Endometrial microvascular endothelial cells (primary cell): ENCODE data around the gene RPL22. TPM values are rescaled to one million over a fixed set of nuclear protein-coding genes. Genes with fewer than 3 reads are reported as not detected.

ENCODE experiments used
- in situ Hi-C: cut with HindIII; loops from 2 replicates; pipeline ENCODE4 v1.10.0; 2017; ENCODE audit warnings: low sequenced_read_pairs, low pct_unique_long_range_greater_than_20kb; ENCODE audit errors: inconsistent ontology term
- total RNA-seq: library from RNA; depleted of rRNA; stranded (reverse); fragments of >200 nt; gene quantifications from one replicate; pipeline ENCODE4 v1.2.3, GENCODE V29; 2015; ENCODE audit errors: inconsistent ontology term

The RPL22 gene
- total RNA-seq, 1 donor from 2014 or later, result 108 TPM

DNA sequence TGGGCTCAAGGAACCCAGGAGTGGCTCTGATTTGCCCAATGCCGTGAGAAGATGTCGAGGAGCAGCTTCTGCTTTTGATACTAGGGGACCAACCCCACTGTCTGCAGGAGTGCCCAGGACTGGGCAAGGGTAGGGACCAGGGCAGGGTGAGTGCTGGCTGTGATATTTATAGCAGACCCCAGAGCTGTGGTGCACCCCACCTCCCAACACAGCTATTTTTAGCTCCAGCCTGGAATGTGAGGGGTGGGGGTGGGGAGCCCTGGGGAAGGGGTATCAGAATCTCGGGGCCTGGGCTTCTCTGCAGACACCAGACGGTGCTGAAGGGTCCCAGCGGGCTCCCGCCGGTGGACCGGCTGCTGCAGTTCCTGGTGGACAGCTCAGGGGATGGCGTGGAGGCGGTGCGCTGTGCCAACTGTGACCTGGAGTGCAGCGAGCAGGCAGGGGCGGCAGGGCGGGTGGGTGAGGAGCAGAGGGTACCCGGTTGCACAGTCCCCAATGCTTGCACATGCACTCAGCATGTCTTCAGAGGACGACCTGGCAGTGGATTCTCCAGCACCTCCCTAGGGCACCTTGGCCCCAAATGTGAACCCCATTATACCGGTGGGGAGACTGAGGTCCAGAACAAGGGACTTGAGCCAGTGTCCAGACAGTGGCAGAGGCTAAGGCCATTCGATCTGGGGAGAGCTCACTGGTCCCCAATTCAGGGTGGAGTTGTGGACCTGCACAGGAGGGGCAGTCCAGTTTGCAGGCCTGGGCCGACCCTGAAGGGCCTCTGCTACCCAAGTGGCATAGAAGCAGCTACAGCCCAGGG, 7.9 kb upstream of the RPL22 start:
- in situ Hi-C loops, result no loop called here

DNA sequence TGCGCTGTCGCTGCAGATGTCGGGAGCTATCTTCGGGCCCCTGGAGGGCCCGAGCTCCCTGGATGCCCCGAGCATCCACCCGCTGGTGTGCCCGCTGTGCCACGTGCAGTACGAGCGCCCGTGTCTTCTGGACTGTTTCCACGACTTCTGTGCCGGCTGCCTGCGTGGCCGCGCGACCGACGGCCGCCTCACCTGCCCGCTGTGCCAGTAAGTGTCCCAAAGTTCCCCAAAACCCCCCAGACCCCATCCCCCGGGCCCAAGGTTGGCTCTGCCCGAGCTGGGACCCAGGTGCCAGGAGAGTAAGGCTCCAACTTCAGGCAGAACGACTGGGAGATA, 7.1 kb upstream of the RPL22 start:
- in situ Hi-C loops, result no loop called here

DNA sequence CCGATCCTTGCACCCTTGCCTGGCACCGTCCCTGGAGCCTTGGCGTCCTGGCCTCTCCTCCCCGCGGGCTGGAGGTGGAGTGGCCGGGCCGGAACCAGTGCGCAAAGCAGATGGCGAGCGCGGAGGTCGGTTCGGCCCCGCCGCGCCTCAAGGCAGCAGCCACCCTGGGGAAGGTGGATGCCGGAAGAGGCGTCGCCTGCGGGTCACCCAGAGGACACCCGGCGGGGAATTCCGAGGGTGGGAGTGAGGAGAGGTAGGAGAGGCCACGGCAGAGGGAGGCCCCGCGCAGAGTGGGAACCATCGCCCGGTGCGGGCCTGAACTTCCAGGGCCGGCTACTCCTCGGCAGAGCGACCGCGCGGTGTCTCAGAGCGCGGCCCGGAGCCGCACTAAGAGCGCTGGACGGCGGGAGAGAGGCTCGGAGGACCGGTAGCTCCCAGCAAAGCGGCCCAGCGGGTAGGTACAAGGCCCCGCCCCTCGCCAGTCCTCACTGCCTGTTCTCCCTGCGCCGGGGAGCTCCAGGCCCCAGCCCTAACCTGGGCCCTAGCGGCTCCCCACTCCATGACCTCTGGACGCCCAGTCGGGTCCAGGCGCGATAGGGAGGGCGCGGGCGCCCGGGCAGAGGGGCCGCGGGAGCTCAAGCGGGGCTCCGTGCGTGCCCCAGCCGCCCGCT, 6.6 kb upstream of the RPL22 start, which contains the start of gene RNF207:
TSS of gene RNF207 (plus strand) at position 271 of the 671 bp plus-strand sequence. CDS start 417 bp downstream, outside the sequence.
- in situ Hi-C loops, result no loop called here

DNA sequence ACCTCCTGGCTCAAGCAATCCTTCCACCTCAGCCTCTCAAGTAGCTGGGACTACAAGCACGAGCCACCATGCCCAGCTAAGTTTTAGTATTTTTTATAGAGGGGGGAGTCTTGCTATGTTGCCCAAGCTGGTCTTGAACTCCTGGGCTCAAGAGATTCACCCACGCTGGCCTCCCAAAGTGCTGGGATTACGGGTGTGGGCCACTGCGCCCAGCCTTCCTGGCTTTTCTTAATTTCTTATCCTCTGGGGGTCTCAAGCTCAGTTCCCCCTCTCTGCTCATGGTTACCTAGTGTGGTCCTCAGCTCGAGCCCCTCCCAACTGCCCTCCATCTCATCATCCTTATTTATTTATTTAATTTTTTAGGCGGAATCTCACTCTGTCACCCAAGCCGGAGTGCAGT, 2.9 kb upstream of the RPL22 start:
- in situ Hi-C loops, result no loop called here

DNA sequence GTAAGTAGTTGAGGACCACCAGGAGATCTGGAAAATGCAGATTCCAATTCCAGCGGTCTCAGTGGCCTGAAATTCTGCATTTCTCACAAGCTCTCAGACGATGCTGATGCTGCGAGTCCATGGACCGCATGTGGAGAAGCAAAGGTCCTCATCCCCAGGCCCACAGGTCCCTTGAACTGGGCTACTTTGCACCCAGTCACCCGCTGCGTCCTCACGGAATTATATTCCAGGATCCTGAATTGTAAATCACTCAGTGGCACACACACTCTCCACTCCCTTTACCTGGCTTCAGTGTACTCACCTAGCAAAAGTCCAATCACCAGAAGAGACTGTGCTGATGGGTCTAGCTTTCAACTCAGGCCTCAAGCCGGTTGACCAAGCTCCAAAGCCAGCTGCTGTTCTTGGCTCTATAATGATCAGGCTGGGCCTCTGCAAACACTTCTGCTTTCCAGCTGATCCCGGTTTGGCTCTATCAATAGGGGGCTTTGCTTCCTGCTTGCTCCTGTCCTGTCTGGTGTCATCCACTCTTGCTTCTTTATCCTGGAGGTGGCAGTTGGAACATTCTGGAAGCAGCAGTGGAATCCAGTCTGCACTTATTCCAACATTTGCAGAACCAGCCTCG, 904 bp upstream of the RPL22 start:
- in situ Hi-C loops, result no loop called here

DNA sequence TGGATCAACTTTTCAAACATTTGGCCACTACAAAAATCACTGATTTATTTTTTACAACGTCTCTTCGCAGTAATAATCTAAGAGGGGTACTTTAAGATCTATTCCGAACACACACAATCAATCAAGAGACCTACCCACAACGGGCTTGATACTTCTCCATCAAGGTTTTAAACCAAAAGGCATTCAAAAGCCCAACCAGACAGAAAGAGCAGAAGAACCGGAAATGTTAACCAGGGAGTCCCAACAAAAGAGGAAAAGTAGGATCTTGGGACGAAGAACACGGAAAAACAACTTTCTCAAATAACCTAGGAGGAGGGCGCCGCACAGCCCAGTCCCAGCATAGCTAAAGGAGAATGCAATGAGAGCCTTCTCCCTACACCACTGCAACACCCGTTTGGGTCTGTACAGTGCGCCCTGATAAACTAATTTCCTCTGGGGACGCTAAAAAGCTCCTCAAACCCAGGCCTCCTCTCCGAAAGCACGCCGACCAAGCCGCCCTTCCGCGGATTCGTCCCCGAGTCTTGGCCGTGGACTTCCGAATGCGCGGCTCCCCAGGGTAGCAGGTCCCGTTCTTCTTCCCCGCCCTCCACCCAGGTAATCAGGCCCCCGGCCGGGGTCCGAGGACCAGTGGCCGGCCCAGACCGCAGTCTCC, 623 bp downstream of the RPL22 start:
- in situ Hi-C loops, result no loop called here

DNA sequence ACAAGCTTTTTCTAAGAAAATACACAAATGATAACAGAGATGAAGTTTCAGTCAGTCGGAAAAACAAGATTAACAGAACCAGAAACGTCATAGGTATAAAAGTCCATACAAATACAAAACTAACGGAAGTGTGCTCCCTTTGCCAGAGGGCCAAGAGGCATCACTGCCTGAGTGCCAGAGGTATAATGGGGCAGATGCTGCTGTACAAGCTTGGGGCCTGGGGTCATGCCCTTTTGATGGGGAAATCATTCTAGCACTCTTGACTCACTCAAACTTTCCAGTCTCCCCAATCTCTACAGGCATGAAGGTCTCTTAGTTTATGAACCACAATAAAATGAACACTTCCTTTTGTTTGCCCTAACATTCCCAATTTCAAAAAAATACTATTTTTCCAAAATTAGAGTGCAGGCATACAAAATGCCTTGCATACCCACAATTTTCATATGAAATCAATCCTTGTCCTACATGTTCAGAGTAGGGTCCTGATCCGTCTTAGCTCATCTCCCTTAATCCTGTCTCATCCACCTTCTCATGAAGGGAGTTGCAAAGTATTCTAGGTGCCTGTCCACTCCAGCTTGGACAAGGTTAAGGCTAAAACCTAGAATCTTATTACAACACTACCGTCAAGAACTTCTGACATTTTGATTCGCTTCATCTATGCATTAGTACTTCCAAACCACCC, 1.5 kb downstream of the RPL22 start:
- in situ Hi-C loops, result no loop called here

DNA sequence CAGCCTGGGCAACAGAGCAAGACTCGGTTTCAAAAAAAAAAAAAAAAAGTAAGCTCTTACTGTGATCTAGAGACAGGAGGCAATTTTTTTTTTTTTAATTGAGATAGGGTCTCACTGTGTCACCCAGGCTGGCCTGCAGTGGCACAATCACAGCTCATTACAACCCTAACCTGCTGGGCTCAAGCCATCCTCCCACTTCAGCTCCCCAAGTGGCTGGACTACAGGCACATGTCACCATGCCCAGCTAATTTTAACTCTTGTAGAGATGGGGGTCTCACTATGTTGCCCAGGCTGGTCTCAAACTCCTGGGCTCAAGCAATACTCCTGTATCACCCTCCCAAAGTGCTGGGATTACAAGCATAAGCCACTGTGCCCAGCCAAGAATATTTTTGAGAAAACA, 7.4 kb downstream of the RPL22 start:
- in situ Hi-C loops, result no loop called here

DNA sequence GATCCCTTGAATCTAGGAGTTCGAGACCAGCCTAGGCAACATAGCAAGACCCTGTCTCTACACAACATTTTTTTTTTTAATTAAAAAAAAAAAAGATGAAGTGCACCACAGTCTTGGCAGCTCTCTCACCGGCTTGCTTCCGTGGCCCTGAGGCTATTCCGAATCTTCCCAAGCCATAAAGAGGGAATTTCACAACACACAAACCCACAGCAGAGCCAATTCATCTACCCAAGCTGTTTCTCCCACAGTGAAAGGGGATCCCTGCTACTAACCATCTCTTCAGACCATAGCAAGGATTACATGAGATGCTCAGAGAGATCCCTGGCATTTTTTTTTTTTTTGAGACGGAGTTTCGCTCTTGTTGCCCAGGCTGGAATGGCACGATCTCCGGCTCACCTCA, 10.9 kb downstream of the RPL22 start:
- in situ Hi-C loops, result no loop called here

DNA sequence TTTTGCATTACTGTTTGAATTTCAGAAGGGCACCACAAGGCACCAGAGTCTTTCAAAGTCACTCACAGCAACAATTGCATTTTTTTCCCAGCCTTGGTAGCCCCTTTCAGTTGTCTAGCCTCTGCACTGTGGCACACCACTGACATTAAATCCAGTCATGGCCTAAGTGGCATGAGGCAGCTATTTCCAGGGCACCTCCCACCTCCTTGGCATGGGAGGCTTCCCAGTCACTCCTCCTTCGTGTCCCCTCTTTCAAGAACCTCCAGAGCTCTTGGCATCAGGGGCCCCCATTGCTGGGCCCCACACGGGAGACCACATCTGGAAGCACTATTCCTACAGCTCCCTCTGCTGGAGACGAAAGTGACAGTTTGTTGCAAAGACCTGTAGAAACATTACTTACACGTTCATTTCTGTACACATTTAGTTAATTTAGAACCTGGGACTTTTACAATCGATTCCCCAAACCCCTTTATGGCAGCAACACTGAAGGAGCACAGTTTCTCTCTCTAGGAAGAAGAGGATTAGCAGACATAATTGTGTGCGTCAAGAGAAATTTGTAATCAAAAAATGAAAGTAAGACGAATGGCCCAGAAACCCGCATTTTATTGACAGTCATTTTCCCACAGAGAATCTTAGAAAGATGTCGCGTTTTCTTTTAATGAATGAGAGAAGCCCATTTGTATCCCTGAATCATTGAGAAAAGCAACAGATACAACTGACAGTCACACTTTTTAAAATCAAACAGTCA, 13.6 kb downstream of the RPL22 start:
- in situ Hi-C loops, result no loop called here

DNA sequence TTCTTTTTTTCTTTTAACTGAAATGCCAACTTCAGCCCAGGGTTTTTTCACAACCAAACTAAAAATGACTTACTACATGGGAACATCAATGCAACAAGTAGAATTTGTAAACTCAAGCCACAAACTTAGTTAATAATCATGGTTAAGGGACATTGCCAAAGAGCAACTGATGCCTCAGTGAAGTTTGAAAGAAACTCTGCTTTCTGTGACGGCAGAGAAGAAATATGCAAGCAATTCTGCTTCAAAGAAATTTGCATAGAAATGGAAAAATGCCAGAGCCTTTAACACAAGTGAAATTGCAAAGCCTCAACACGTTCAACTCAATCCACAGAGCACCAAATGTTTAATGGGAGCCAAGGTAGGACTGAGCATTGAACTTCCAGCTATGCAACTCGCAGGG, 14.2 kb downstream of the RPL22 start:
- in situ Hi-C loops, result no loop called here

DNA sequence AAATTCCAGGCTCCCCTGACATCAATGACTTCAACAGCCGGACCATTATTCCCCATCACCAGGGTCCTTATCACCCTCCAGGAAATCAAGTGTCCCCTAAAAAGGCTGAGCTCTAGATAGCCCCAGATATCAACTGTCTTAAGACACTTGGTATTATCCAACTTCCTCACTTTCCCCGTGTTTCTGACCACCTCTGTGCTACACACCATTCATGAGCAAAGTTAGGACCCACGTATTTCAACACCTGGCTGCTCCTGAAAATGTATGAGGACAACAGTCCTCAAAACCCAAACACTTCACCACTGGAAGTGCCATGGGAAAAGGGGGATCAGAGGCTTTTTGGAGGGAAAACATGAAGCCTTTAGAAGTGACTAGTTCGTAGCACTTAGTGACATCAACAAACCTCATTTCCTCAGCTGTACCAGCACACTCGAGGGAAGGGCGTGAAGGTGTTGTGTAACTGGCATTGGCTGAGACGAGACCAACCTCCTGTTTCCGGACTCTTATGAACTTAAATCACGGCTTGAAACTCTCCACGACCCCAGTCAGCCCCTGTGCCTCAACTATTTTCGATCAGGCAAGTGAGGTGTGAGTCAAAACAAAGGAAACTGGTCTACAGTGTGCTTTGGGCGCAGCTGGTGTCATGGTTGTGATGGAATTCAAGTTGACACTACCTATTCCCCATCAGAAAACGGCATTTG, 15.2 kb downstream of the RPL22 start:
- in situ Hi-C loops, result no loop called here

DNA sequence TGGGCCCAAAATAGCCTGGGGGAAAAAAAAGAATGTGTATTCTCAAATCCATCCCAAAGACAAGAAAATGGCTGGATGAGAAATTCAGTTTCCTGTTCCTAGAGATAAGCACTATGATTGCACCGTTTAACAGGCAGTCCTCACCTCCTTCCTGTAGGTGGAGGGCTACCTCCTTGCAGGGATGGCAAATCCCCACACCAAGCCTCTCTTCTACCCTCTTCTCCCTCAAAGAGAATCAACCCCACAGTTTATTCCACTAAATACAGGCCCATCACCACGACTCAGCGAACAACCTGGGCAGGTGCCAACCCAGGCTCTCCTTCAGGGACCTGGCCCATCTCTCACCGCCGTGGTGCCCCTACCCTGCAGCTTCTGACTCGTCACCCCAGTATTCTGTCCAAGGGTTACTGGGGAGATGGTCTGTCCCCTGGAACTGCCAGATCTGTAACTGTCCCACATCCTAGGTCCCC, 15.8 kb downstream of the RPL22 start:
- in situ Hi-C loops, result no loop called here

DNA sequence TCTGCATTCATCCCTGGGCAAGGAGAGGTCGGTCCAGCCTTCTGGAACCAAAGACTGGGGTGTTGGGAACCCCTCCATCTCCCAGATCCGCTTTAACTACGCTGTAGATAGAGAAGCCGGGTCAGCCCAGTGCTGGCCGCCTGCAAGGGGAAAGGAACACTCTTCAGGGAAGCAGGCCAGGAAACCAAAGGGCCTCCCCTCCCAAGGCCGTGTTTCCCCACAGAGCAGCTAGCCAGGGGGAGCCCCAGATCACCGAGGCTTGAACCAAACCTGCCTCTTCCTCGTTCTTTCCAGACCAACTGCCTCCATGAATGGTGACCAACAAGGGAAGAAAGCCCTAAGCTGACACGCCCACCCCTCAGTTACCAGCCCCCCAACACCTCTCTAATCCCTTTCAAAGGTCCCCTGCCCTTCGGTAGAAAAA, 18.0 kb downstream of the RPL22 start:
- in situ Hi-C loops, result no loop called here

DNA sequence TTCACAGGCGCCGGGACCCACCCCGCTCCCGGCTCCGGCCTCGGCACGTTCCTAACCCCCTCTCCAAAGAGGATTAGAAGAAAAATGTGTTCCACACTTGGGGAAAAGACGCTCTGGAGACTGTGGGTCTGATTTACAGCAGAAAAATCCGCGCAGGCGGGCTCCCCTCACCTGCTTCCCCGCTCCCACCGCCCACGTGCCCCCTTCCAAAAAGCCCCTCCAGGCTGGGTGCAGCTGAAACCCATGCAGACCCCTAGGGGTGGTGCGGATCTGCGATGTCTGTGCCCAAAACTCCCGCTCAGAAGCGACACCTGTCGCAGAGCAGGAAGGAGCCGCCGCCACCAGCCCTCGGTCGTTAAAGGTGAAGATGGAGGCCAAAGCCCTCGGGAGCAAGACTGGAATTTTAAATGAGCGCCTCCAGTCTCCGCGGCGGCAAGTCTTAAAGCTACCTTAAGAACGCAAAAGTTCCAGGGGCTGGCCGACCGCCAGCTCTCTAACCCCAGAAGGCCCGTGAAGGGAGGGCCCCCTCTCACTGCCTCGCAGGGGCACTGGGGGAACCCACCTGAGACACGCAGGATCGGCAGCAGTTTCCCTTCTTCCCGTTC, 18.6 kb downstream of the RPL22 start:
- in situ Hi-C loops, result no loop called here

DNA sequence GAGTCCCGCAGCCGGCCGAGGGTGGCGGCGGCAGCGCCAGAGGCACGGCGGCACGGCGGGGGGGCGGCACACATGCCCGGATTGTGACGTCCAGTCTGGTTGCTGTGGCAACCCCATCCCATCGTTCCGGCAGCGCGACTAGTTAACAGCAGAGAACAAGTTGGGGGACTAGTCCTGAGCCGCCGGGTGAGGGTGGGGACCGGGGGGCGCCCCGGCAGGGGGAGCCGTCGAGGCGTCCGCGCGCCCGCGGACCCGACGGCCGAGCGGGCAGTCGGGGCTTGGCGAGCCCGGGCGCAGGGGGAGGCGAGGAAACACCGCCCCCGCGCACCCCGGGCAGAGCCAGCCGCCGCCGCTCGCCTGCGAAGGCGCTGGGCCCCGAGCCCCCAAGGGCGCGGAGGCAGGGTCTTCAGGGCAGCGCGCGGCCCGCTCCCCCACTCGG, 19.1 kb downstream of the RPL22 start, which contains the start of gene CHD5:
TSS of gene CHD5 (minus strand) at position 54 of the 439 bp plus-strand sequence. CDS start 298 bp downstream, outside the sequence.
- in situ Hi-C loops, result no loop called here

DNA sequence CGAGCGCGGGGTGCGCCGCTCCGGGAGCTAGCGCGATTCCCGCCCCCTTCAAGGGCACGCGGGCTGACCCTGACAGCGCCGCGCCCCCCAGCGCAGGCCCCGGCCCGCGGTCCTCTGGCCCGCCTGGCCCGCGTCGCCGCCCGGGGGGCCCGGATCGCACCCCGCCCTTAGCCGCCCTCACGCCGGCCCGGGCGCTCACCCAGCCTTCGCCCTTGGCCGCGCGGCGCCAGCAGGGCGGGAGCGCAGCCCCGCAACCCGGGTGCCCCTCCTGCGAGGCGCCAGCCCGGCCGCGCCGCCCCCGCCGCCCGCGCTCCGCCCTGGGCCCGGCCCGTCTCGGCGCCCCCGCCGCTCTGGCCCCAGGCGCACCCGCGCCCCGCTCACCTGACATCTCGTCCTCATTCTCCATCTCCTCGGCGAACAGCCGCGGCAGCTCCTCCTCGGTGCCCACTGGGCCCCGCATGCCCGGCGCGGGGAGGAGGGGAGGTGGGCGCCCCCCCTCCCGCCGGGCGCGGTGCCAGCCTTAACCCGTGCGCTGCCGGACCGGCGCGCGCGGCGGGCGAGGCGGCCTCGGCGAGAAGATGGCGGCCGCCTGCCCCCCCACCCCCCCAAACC, 19.7 kb downstream of the RPL22 start:
- in situ Hi-C loops, result no loop called here
